Activated CD4-positive, alpha-beta T cell treated with anti-CD3 and anti-CD28 coated beads for 24 hours (primary cell): ENCODE data around the gene JARID2.

Source experiments
- DNase-seq, 2 donors: peaks; one replicate each; pipeline ENCODE4 v3.0.0-alpha.2; 2020; ENCODE audit warnings: low read depth in 2 of 2

Gene JARID2

DNA sequence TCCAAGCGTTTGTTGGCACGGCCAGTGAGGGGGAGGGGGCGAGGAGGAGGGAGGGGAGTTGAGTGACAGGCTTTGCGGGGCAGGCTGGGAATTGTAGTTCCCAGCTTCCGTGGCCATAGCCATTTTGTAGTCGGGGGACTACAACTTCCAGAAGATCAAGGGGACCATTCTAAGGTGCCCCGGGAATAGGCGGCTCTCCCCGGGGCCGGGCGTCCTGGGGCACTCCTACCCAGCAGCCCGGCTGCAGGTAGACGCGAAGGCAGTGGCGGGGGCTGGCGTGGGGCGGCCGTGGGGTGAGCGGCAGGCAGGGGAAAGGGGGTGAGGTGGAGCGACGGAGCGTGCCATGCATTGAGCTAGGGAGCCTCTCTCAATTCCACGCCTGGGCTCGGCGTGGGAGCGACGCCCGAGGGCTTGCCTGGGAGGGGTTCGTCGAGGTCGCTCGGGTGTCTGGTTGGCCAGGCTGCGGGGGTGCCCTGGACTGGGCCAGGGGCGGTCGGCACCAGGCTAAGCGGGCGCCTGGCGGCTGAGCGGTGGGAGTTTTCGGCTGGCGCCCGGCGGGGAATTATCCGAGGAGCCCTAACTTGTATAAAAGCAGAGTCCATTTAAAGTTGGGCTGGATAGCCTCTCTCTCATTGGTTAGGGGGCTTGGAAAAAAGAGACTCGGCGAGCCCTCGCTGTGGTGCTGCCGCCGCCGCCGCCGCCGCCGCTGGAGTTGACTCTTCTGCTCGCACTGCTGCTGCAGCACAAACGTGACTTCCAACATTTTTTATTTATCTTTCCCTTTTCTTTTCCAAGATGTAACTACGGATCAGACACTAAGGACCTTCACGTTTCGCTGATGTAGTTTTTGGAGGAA, at the start of gene JARID2:
Gene JARID2 (plus strand): TSS at position 709 of the 856 bp plus-strand sequence. CDS start 471 bp downstream, outside the sequence.
- peak; percentile 94 to 95 for DNase-seq

DNA sequence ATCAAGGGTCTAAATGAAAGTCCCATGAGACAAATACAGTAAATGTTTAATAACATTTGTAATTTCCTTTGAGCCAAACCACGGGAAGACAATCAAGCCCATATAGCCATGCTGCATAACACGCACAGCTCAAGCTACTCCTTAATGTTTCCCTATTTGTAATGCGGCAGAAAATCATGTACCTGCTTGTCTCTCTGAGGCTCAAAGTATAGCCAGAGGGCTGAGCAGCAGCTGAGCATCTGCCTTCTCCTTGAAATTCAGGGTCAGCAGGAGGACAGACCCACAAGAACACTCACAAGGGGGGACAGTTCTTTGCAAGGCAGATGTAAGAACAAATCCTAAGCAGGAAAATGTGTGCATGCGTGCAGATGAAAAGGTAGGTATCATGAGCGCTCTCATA, 45.8 kb upstream of the JARID2 start:
- no peak for DNase-seq

DNA sequence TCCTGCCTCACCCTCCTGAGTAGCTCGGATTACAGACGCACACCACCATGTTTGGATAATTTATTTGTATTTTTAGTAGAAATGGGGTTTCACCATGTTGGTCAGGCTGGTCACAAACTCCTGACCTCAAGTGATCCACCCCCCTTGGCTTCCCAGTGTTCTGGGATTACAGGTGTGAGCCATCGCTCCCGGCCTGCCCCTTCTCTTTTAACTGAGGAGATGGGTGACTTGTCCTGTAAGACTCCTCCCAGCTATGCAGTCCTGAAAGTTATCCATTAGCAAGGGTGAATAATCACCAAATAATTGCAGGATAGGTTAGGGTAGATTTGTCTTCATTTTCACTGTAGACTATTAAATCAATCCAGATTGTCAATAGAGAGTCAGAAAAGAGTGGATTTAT, 40.5 kb upstream of the JARID2 start:
- DNase-seq = no peak

DNA sequence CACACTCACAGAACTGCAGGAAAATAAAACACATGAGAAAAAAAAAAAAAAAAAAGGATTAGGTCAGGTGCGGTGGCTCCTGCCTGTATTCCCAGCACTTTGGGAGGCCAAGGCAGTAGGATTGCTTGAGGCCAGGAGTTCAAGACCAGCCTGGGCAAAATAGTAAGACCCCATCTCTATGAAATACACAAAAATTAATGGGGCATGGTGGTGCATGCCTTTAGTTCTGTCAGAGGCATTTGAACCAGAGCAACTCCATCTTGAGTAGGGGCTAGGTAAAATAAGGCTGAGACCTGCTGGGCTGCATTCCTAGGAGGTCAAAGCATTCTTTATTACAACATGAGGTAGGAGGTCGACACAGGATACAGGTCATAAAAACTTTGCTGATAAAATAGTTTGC, 39.0 kb upstream of the JARID2 start:
- DNase-seq = no peak

DNA sequence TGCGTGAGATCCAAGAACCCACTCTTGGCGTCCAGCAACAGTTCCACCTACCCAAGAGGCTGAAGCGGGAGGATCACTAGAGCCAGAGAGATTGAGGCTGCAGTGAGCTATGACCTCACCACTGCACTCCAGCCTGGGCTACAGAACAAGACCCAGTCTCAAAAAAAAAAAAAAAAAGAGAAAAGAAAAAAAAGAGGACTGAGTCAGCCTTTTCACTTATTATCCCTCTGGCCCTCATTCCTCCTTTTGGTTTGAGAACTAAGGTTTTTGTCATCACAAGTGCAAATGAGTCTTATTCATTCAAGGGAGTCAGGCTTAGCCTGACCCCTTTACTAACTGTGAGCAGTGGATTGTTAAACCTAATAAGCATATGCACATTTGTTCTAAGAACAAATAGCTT, 37.9 kb upstream of the JARID2 start:
- DNase-seq = no peak

DNA sequence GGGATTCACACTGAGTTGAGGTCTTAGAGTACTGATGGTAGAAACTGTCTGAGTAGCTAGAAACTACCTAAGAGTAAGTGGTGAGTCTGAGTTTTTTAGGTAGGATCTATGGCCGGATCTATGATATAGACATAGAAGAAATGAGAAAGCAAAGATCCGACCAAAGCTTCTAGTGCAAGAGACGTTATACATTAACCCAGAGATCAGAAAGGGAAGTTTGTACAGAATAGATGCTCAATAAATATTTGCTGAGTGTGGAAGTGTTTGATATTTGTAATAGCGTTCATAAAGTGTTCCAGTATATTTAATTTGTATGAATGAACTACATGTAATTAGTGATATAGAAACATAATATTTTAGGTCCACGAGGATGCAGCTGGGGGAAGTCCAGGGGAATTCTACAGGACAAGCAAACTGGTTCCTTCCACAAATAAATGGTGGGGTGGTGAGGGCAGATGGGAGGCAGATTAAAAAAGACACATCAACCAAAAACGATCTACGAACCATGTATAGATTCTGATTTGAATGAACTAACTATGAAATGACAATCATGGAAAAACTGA, 31.9 kb upstream of the JARID2 start:
- no peak for DNase-seq

DNA sequence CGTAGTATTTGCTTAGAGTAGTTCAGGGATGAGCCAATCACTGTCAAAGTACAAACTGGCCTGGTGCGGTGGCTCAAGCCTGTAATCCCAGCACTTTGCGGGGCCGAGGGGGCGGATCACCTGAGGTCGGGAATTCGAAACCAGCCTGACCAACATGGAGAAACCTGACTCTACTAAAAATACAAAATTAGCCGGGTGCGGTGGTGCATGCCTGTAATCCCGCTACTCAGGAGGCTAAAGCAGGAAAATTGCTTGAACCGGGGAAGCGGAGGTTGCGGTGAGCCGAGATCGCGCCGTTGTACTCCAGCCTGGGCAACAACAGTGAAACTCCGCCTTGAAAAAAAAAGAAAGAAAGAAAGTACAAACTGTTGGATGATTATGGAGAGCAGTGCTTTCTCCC, 27.5 kb upstream of the JARID2 start:
- DNase-seq = no peak

DNA sequence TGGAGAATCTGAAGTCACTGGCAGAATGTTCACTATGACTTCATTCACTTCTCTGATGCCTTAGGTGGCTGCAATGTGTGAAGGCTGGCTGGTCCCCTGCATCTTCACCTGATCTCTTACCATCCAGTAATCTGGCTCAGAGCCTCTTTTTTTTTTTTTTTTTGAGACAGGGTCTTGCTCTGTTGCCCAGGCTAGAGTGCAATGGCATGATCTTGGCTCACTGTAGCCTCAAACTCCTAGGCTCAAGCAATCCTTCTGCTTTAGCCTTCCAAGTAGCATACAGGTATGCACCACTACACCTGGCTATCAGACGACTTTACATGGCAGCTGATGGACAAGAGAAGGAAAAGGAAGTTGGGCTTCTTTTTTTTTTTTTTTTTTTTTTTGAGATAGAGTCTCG, 25.8 kb upstream of the JARID2 start:
- DNase-seq = no peak

DNA sequence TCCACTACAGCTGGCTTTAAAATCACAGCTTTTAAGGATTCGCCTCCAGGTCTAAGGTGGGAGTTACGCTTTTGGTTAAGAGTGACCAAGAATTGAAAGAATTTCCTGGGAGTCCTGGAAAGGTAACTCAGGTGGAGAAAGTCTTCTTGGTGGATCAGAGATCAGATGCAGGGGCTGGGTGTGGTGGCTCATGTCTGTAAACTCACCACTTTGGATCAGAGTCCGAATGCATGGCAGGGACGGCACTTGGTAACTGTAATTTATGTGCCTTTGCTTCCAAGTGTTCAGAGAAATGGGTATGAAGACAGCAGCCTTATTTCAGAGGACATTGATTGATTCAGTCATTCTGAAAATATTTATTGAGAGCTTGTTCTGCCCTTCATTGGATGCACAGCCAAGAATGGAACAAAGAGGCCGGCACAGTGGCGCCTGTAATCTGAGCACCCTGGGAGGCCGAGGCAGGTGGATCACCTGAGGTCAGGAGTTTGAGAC, 18.0 kb upstream of the JARID2 start:
- DNase-seq = no peak

DNA sequence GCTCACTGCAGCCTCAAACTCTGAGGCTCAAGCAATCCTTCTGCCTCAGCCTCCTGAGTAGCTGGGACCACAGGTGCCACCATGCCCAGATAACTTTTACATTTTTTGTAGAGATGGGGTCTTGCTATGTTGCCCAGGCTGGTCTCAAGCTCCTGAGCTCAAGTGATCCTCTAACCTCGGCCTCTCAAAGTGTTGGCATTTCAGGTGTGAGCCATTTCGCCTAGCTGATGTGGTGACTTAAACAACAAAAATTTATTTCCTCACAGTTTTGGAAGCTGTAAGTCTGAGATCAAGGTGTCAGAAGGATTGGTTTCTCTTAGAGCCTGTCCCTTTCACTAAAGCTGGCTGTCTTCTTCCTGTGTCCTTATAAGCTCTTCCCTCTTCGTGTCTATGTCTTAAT, 15.0 kb upstream of the JARID2 start:
- DNase-seq = no peak

DNA sequence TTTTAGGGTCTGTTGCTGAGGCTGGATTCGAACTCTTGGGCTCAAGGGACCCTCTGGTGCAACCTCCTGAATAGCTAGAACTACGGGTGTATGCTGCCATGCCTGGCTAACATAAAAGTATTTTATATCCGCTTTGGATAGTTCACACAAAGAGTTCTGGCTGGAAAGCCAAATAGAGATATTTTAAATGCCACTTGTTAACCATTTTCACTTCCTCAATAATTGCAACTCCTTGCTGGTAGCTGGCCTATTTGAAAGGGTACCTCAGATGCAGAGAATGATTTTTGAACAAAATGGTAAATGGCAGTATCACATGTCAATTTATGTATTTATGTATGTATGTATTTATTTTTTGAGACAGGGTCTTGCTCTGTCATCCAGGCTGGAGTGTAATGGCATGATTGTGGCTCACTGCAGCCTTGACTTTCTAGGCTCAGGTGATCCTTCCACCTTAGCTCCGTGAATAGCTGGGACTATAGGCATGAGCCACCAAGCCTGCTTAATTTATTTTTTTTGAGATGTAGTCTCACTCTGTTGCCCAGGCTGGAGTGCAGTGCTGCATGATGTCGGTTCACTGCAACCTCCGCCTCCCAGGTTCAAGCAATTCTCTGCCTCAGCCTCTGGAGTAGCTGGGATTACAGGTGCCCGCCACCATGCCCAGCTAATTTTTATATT, 12.9 kb upstream of the JARID2 start:
- no peak for DNase-seq

DNA sequence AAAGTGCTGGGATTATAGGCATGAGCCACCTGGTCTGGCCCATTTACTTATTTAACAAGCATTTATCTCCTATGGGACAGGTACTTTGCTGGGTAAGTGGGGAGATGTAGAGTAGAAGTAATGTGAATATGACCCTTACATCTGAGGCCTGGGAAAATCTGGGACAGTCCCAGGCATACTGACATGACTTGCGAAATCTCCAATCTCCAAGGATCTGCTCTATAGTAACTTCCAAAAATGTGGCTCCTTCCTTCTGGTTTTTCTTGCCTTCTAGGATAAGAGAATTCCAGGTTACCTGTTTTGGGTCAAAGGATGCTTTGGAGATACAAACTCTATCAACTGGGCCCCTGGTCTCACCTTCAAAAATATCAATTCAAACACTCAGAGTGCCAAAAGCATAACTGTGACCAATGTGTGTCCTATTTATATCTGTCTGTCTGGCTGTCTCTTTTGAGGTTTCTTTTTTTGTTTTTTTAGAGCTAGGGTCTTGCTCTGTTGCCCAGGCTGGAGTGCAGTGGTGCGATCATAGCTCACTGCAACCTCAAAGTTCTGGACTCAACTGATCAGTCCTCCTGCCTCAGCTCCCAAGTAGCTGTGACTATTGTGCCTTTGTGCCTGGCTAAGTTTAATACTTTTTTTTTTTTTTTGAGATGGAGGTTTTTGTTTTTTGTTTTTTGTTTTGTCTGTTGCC, 11.7 kb upstream of the JARID2 start:
- DNase-seq = no peak

DNA sequence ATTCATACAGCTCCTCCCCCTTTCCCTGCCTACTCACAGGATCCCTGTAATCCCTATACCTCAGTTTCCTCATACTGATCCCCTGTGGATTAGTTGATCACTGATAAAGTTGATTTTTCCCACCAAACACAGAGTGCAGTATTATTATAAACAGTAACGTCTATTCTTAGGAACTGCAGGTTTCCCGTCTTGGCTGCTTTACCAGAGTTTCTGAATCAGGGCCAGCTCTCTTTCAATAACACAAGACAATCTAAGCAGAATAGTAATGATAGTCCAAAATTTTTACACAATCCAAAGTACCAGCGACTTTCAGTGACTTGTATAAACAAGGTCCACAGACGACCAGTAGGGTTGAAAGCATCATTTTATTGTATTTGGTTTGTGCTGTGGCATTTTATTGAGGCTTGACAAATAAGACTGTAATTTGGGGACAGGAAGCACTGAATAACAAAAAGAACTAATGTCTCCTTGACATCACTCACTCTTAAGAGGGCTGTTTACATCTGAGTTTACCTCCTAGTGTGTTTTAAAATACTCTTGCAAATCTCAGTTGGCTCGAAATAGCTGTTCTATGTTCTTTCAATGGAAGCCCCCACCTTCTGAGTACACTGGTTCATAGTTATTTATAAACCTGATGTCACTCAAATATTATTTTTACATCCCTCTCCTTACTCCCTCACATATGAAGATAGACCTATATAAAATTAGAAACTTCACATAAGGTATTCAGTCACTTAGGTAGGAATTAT, 6.1 kb upstream of the JARID2 start:
- no peak for DNase-seq

DNA sequence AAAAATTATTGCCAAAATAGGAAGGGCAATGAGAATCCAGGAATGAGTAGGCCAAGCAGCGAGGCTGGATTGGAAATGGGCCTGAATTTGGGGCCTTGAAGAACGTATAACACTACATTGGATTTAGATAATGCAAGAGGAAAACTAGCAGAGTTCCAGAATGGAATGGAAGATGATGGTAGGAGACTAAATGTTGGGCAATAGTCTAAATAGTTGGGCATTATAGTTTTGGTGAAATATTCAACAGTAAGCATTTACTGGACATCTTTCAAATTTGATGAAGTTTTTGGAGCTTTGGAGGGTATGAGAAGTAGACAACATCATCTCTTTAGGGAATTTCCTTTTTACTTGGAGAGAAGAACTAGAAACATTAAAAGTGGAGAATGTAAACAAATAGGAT, 3.4 kb upstream of the JARID2 start:
- DNase-seq = no peak

DNA sequence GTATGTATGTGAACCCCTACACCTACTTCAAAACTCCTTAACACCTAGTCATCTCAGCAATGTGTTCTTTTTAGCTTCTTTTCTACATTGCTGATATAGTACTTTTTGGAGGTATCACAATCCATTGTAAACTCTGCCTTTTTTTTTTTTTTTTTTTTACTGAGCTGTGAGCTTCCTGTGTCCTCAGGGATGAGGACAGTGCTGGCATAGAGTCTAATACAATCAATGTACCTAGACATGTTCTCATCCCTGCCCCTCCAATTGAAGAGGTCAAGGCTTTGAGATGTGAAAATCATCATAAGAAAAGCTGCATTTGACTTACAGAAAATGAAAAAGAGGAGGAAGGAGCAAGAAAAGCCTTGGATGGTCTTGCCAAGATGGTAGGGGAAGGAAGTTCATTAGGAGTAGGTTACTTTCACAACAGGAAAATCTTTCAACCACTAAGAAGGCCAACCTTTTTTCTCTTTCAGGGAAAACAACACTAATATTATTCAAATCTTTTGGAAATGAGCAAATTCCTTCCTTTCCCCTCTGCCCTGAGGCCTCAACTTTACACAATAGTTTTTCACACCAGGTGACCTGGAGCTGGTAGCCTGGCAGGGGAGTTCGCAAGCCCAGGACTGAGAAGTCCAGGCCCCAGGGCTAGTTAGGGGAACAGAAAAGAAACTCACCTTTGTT, 2.8 kb upstream of the JARID2 start:
- DNase-seq = no peak

DNA sequence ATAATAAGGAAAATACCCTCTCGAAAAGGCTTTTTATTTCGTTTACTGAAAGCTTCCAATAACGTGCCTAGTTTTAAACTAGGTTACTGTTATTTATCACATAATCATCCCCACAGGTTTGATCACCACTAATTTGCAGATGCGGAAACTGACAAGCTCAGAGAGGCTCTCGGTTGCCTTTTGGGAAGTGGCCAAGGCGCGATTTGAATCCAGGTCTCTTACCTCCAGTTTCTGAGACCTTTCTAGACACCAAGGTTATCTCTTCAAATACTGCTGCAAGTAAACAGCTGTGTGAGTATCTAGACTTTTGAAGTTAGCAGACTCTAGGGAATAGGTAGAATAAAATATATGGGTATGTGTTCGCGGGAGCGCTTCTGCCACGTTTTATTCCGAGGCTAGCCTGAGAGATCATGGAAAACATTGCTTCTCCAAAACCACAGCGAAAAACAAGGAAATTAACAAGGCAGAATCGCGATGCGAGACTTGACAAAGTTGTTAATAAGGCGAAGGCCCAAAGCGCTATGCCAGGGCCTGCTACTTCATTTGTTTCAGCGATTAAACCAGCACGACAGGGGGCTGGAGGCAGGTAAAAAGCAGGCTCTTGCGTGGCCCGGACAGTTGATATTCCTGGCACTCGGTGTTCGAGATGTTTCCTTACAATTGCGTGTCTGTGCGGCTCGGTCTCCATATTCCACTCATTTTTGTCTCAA, 1.8 kb upstream of the JARID2 start:
- no peak for DNase-seq

DNA sequence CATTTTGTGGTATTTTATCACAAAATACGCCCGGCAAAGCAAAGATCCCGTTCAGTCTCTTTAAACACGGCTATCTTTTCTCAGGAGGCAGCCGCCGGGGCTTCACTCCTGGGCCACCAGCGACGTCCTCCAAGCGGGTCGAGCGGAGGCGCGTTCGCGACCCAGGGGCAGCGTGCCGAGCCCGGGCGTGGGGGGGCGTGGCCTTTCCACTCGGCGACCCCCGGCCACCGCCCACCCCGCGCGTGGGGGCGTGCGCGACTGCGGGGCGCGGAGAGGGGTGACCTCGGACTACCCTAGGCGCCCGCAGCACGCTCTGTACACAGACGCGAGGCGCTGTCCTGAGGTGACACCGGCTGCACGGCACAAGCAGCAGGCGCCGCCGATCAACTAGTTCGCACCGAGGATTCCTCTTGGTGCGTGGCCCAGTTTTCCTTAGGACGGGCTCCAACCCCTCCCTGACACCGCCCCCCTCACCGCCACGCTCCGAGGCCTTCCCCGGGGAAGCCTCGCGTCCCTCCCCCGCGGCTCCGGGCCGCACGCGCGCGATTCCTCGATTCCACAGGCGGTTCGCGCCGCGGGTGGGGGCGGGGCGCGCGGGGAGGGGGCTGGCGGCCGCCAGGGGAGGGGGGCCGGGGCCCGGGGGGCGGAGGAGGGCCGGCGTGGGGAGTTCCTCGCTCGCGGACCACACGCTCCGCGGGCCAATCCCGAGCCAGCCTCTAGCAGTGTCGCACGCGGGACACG, 1.1 kb upstream of the JARID2 start:
- DNase-seq = peak; percentile 26 to 31

DNA sequence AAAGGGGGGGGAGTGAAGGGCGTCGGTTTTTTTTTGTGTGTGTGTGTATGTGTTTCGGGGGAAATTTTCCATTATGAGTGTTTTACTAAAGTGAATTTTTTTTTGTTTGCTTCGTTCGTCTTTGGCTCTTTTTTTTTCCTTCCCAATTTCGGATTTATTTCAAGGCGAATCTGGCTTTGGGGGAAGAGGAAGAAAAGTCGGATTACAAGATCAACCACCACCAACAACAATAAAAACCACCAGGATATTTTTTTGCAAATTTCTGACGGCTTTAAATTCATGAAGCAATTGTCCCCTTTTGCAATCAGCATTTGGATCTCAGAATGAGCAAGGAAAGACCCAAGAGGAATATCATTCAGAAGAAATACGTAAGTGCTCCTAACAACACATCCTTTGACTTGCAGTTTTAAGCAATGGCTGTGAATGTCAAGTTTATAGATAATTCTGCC, 372 bp downstream of the JARID2 start:
- DNase-seq = no peak
